ENCODE data around the gene NMT2.

NMT2 gene

DNA sequence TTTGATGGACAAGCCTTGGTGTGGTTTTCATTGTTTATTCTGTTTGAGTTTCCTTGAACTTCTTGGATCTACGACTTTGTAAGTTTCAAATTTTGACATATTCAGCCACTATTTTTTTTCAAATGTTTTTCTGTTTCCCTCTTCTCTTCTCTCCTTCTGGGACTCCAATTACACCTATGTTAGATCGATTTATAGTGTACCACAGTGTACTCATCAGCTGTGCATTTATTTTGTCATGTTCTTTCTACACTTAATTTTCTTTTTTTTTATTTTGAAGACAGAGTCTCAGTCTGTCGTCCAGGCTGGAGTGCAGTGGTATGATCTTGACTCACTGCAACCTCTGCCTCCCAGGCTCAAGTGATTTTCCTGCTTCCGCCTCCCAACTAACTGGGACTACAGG lies 108.6 kb downstream of the NMT2 start:
- no peak overlapping the region for H3K4me3 ChIP-seq (ENCODE audit: low read depth, low read length)
- DNase-seq (ENCODE audit: low read depth): no peak
- no peak for TF ChIP-seq MYC (IDR thresholded peaks at IDR 0.05; ENCODE audit: low read depth, low read length)
- no peak for TF ChIP-seq POLR2A (IDR thresholded peaks at IDR 0.05; ENCODE audit: extremely low read depth, insufficient read length)
- TF ChIP-seq, protein P1, sequence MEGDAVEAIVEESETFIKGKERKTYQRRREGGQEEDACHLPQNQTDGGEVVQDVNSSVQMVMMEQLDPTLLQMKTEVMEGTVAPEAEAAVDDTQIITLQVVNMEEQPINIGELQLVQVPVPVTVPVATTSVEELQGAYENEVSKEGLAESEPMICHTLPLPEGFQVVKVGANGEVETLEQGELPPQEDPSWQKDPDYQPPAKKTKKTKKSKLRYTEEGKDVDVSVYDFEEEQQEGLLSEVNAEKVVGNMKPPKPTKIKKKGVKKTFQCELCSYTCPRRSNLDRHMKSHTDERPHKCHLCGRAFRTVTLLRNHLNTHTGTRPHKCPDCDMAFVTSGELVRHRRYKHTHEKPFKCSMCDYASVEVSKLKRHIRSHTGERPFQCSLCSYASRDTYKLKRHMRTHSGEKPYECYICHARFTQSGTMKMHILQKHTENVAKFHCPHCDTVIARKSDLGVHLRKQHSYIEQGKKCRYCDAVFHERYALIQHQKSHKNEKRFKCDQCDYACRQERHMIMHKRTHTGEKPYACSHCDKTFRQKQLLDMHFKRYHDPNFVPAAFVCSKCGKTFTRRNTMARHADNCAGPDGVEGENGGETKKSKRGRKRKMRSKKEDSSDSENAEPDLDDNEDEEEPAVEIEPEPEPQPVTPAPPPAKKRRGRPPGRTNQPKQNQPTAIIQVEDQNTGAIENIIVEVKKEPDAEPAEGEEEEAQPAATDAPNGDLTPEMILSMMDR (IDR thresholded peaks at IDR 0.05; ENCODE audit: low read depth, low read length): no peak

DNA sequence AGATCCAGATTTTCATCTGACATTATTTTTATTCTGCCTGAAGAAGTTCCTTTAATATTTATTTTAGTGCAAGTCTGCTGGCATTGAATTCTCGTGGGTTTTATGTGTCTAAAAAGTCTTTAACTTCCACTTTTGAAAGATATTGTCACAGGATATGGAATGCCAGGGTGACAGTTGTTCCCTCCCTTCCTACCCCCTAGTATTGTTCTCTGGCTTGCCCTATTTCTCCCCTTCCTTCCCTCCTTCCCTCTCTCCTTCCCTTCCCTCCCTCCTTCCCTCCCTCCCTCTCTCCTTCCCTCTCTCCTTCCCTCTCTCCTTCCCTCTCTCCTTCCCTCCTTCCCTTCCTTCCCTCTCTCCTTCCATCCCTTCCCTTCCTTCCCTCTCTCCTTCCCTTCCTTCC lies 109.8 kb downstream of the NMT2 start:
- TF ChIP-seq, protein P1 (IDR thresholded peaks at IDR 0.05; ENCODE audit: low read depth, low read length): no peak
- TF ChIP-seq MYC (IDR thresholded peaks at IDR 0.05; ENCODE audit: low read depth, low read length): no peak
- TF ChIP-seq, protein P2, sequence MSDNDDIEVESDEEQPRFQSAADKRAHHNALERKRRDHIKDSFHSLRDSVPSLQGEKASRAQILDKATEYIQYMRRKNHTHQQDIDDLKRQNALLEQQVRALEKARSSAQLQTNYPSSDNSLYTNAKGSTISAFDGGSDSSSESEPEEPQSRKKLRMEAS (IDR thresholded peaks at IDR 0.05; ENCODE audit: low read depth, low read length): no peak
- no peak for TF ChIP-seq POLR2A (IDR thresholded peaks at IDR 0.05; ENCODE audit: extremely low read depth, insufficient read length)
- no peak overlapping the region for H3K4me3 ChIP-seq (ENCODE audit: low read depth, low read length)
- no peak for DNase-seq (ENCODE audit: low read depth)

Data from NB4 (cell line).